Common myeloid progenitor, CD34-positive (primary cell): ENCODE data around the gene TASP1.

Source experiments
- CTCF ChIA-PET: fragments of 350-600 bp; sonication (Branson Sonifier 250); formaldehyde crosslinking; loops from one replicate; lab custom pipeline; 2021; ENCODE audit warnings: antibody characterized with exemption; lab: Charles Lee
- POLR2A ChIA-PET: fragments of 350-600 bp; sonication (Branson Sonifier 250); formaldehyde crosslinking; loops from one replicate; lab custom pipeline; 2021; ENCODE audit warnings: antibody characterized with exemption; lab: Charles Lee
- DNase-seq, 3 donors: peaks; one replicate each; pipeline versions ENCODE4 v3.0.0 to v3.0.0-alpha.2; 2013
- H3K27ac ChIP-seq, 2 experiments: 1 replicate in 1 of 2; 2 replicates in 1 of 2; pipeline ENCODE4 v1.7.0; 2013; ENCODE audit warnings: inconsistent platforms in 2 of 2, low read length in 2 of 2, mild to moderate bottlenecking in 2 of 2, low read depth in 1 of 2, moderate library complexity in 1 of 2; ENCODE audit not compliant: severe bottlenecking in 2 of 2, insufficient read depth in 1 of 2, poor library complexity in 1 of 2
- H3K27me3 ChIP-seq, 5 experiments: replicated peaks in 2 of 5; 1 replicate in 3 of 5; 2 replicates in 2 of 5; pipeline versions ENCODE4 v1.6.1 to v1.7.0; 2013; ENCODE audit warnings: low read length in 4 of 5, mild to moderate bottlenecking in 2 of 5, moderate library complexity in 2 of 5, inconsistent platforms in 1 of 5; ENCODE audit not compliant: insufficient read depth in 5 of 5, control insufficient read depth in 4 of 5
- H3K36me3 ChIP-seq, 4 experiments: 1 replicate in 2 of 4; 2 replicates in 2 of 4; pipeline versions ENCODE4 v1.6.1 to v1.7.0; 2013; ENCODE audit warnings: low read length in 3 of 4, control low read depth in 1 of 4, mild to moderate bottlenecking in 1 of 4; ENCODE audit not compliant: control insufficient read depth in 4 of 4, insufficient read depth in 4 of 4
- H3K4me1 ChIP-seq, 4 experiments: 1 replicate in 3 of 4; 2 replicates in 1 of 4; pipeline versions ENCODE4 v1.6.1 to v1.7.1; 2013; ENCODE audit warnings: low read length in 3 of 4, mild to moderate bottlenecking in 3 of 4, control low read depth in 1 of 4, inconsistent platforms in 1 of 4, moderate library complexity in 1 of 4; ENCODE audit not compliant: control insufficient read depth in 4 of 4, insufficient read depth in 4 of 4; ENCODE audit errors: control extremely low read depth in 1 of 4
- H3K4me3 ChIP-seq, 7 experiments: 1 replicate in 4 of 7; 2 replicates in 3 of 7; pipeline versions ENCODE4 v1.5.1 to v1.7.0; 2013; ENCODE audit warnings: mild to moderate bottlenecking in 7 of 7, low read length in 6 of 7, moderate library complexity in 6 of 7, inconsistent platforms in 2 of 7, low read depth in 2 of 7, control low read depth in 1 of 7; ENCODE audit not compliant: insufficient read depth in 4 of 7, control insufficient read depth in 1 of 7; ENCODE audit errors: extremely low read depth in 1 of 7
- H3K9me3 ChIP-seq, 5 experiments: 1 replicate in 4 of 5; 2 replicates in 1 of 5; pipeline versions ENCODE4 v1.6.1 to v1.7.1; 2013; ENCODE audit warnings: low read length in 4 of 5, mild to moderate bottlenecking in 2 of 5, inconsistent platforms in 1 of 5, low read depth in 1 of 5, moderate library complexity in 1 of 5; ENCODE audit not compliant: control insufficient read depth in 4 of 5, insufficient read depth in 2 of 5; ENCODE audit errors: control extremely low read depth in 1 of 5
- WGBS: methylation state at CpG from one replicate; pipeline ENCODE4 v1.1.5; 2013; ENCODE audit not compliant: insufficient coverage; 5-methylcytosine and 5-hydroxymethylcytosine counted together

The TASP1 gene

DNA sequence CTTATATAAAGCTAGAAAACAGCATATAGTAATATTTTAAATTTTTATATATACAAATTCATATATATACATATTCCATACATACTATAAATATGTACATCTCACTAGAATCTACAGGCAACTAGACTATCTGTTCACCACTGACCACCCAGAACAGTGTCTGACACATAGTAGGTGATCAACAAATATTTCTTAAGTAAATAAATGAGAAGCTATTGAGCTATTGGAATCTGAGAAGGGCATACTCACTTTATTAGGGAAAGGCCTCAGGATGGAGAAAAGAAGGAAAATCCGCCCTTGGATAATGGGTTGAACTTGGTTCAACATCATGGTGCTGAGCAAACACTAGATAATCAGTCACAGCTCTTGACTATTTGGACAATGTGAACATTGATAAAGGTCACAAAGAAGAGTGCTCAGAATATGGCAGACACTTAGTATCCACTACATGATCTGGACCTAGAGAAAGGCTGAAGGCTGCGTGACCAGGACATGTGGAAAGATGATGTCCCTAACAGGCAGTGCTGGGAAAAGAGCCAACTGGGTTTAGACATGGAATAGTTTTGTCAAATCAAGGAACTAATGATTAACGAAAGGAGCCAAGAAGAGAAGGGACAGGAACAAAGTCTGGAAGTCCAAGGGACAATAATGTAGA, 186.1 kb downstream of the TASP1 start:
- CTCF ChIA-PET: no interaction called here

DNA sequence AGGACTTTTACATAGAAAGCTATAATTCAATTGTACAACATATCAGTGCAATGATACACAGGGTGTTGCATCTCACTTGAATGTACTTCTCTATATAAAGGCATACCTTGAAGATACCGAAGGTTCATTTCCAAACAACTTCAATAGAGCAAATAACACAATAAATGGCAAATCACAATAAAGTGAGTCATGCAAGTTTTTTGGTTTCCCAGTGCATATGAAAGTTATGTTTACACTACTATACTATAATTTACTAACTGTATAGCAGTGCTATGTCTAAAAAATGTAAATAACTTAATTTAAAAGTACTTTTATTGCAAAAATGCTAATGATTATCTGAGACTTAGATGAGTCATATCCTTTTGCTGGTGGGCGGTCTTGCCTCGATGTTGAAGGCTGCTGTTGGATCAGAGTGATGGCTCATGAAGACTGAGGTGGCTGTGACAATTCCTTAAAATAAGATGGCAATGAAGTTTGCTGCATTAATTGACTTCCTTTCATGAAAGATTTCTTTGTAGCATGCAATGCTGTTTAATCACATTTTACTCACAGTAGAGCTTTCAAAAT, 188.8 kb downstream of the TASP1 start:
- WGBS: no CpG with 5 or more reads among the region's 3 CpGs
- DNase-seq: no peak
- Histone ChIP-seq H3K4me1 (no peaks in the 10 kb centered on the region), H3K9me3 (no peaks in the 10 kb centered on the region), H3K4me3 (no peak overlapping the region), H3K36me3 (peaks cover 0 to 6% (median 3%) of the 10 kb centered on the region in 4 experiments), H3K27me3 (no peaks in the 10 kb centered on the region), H3K27ac (no peak overlapping the region)
- ChIA-PET CTCF (interaction anchor here (0.5 kb wide), 1 partner anchor 96 kb away, joined by 3 read pairs; no protein-coding TSS in a partner anchor), POLR2A (no interaction called here)

More for the DNA sequence above, 186.1 kb downstream of the TASP1 start:
- H3K4me1 ChIP-seq: peaks cover 0 to under 1% (median 0%) of the 10 kb centered on the region in 4 experiments
- POLR2A ChIA-PET: no interaction called here
- no peak for DNase-seq
- no peak overlapping the region for H3K4me3 ChIP-seq
- H3K9me3 ChIP-seq: peaks cover 0 to 1% (median 0%) of the 10 kb centered on the region in 5 experiments
- H3K27me3 ChIP-seq: no peaks in the 10 kb centered on the region
- H3K36me3 ChIP-seq: peaks cover 0 to 6% (median 4%) of the 10 kb centered on the region in 4 experiments
- no peak overlapping the region for H3K27ac ChIP-seq
- WGBS: 80% methylated on average over 3 of the region's 3 CpGs

DNA sequence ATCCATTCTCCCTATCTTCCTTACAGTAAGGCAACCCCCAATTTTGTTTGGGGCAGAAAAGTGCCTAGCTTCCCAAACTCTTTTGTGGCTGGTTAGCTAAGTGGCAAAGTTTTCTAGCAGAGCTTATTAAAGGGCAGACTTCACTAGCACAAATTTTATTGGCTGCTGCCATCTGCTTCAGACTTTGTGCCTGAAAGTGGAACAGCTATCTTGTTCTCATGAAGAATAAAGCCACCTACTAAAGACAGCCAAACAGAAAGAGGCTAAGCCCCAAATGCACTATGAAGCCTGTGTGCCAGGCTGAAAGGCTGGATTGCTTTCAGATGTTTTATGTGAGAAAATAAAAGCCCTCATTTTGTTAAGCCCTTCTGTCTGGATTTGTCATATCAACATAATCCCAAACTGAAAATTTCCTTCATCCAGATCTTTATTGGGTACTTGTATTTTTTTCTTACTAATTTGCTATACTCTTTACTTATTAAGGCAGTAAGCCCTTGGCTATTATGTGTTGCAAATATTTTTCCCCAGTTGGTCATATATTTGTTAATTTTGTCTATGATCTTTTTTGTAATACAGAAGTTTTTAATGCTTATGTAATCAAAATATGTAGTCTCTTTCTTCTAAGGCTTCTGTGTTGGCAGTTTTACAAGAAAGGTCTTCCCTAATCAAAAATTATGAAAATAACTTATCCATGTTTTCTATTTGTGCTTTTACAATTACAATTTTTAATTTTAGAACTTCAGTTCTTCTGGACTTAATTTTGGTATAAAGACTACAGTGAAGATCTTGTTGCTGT, 191.1 kb downstream of the TASP1 start:
- DNase-seq: no peak
- ChIA-PET POLR2A (no interaction called here), CTCF (no interaction called here)
- Histone ChIP-seq H3K4me1 (no peaks in the 10 kb centered on the region), H3K27me3 (no peaks in the 10 kb centered on the region), H3K4me3 (no peak overlapping the region), H3K36me3 (peaks cover 0 to 4% (median 2%) of the 10 kb centered on the region in 4 experiments), H3K9me3 (no peaks in the 10 kb centered on the region), H3K27ac (no peak overlapping the region)

DNA sequence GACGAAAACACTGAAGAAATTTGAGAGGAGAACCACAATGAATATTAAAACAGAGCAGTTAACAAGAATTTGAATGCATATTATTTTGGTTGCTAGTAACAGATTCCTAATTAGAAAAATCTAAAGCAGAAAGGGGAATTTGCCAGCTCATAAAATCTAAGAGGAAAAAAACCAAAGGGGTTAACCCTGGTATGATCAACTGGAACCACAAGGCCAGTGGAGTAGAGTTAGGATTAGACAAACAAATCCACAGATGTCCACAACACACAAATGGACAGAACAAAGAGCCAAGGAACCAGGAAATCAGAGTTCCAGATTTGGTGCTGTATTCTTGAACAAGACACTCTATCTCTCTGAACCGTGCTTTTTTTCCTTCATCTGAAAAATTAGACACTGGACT, 195.0 kb downstream of the TASP1 start:
- WGBS: no CpG with 5 or more reads among the region's 2 CpGs
- Histone ChIP-seq H3K4me3 (no peak overlapping the region), H3K4me1 (no peaks in the 10 kb centered on the region), H3K27me3 (no peaks in the 10 kb centered on the region), H3K36me3 (peaks cover 0 to 4% (median 0%) of the 10 kb centered on the region in 4 experiments), H3K27ac (no peak overlapping the region), H3K9me3 (peaks cover 0 to 8% (median 2%) of the 10 kb centered on the region in 5 experiments)
- CTCF ChIA-PET: no interaction called here
- DNase-seq: no peak
- POLR2A ChIA-PET: no interaction called here

- no CpG with 5 or more reads among the region's 1 CpG for WGBS
- H3K4me3 ChIP-seq: no peak overlapping the region
- peaks cover 0 to 4% (median 0%) of the 10 kb centered on the region in 4 experiments for H3K36me3 ChIP-seq
- no peaks in the 10 kb centered on the region for H3K4me1 ChIP-seq
- no peak overlapping the region for H3K27ac ChIP-seq
- POLR2A ChIA-PET: no interaction called here
- peaks cover 0 to 8% (median 2%) of the 10 kb centered on the region in 5 experiments for H3K9me3 ChIP-seq
- peak in 1 of 3 donors; percentile 21 for DNase-seq
- H3K27me3 ChIP-seq: no peaks in the 10 kb centered on the region
- CTCF ChIA-PET: no interaction called here
Measured at GRCh38 chr20:13442986-13443385, 195.7 kb downstream of the TASP1 start.

DNA sequence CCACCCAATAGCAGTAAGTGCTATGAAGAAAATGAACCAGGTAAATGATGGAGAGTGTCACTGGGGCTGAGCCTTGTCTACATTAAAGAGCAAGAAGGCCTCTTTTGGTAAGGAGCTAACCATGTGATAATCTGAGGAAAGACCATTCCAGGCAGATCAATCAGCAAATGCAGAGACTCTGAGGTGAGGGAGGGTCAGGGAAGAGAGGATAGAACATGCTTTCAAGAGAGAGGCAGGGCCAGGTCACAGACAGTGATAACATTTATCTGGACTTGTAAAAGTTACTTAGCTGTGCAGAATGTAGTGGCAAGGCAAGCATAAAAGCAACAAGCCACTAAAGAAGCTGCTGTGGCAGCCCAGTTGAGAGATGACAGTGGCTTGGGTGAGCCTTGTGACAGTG, 197.3 kb downstream of the TASP1 start:
- Histone ChIP-seq H3K4me1 (no peaks in the 10 kb centered on the region), H3K9me3 (peaks cover 0 to 8% (median 2%) of the 10 kb centered on the region in 5 experiments), H3K4me3 (no peak overlapping the region), H3K27me3 (no peaks in the 10 kb centered on the region), H3K27ac (no peak overlapping the region), H3K36me3 (peaks cover 0 to 4% (median 0%) of the 10 kb centered on the region in 4 experiments)
- ChIA-PET POLR2A (no interaction called here), CTCF (no interaction called here)
- DNase-seq: no peak

- Histone ChIP-seq H3K4me1 (no peaks in the 10 kb centered on the region), H3K27ac (no peak overlapping the region), H3K36me3 (peaks cover 5 to 12% (median 7%) of the 10 kb centered on the region in 4 experiments), H3K27me3 (no peaks in the 10 kb centered on the region), H3K9me3 (peaks cover 0 to 8% (median 2%) of the 10 kb centered on the region in 5 experiments), H3K4me3 (no peak overlapping the region)
- ChIA-PET CTCF (no interaction called here), POLR2A (no interaction called here)
- DNase-seq: no peak
- WGBS: 100% methylated on average over 3 of the region's 7 CpGs
Measured at GRCh38 chr20:13436530-13436929, 202.2 kb downstream of the TASP1 start.
